Muscle layer of colon (tissue), 2 donors: ENCODE data around the gene UBTD2.
A peak's percentile ranks its signal among the peaks of the same experiment; 100 is the strongest.
"Not testable (repeated sequence)": the region's sequence is repeated elsewhere in the genome, so short reads cannot be mapped to it uniquely, and the experiment has no call there.

Experiments
- H3K27ac ChIP-seq: one replicate; pipeline ENCODE4 v1.7.0; 2013; ENCODE audit warnings: low read depth, mild to moderate bottlenecking, low read length, moderate library complexity
- H3K27me3 ChIP-seq, 2 donors: one replicate each; pipeline ENCODE4 v1.7.0; 2013; ENCODE audit warnings: low read length in 2 of 2, mild to moderate bottlenecking in 2 of 2; ENCODE audit not compliant: insufficient read depth in 2 of 2, control insufficient read depth in 1 of 2
- H3K36me3 ChIP-seq: one replicate; pipeline ENCODE4 v1.7.0; 2013; ENCODE audit warnings: mild to moderate bottlenecking, low read length; ENCODE audit not compliant: insufficient read depth
- H3K4me1 ChIP-seq: one replicate; pipeline ENCODE4 v1.7.0; 2013; ENCODE audit warnings: mild to moderate bottlenecking, low read length; ENCODE audit not compliant: insufficient read depth
- H3K4me3 ChIP-seq, 2 donors: one replicate each; pipeline ENCODE4 v1.7.0; 2013; ENCODE audit warnings: low read length in 2 of 2, low read depth in 1 of 2, mild to moderate bottlenecking in 1 of 2, moderate library complexity in 1 of 2
- H3K9ac ChIP-seq: one replicate; pipeline ENCODE4 v1.7.0; 2013; ENCODE audit warnings: low read length
- H3K9me3 ChIP-seq: one replicate; pipeline ENCODE4 v1.7.0; 2013; ENCODE audit warnings: mild to moderate bottlenecking, low read length
- donor health status: abdominal sarcoma.
- donor health status: Adenocarcinoma of cecum.

Gene UBTD2

DNA sequence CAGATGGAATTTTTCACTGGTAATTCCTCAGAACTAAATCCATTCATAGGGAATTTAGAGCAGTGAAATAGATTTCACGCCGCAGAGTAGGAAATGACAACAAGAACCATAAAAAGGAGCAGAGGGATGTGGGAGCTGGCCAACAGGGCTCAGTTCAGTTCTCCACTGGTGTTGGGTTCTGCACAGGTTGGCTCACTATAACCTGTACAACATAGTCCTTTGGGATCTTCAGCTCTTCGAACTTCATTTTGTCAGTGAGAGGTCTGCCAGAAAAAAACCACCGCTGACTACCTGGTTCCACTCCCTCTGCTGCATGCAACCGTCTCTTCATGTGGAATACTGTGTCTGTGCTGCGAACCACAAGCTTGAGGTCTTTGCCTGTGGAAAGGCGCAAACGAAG lies 71.9 kb downstream of the UBTD2 start:
- H3K36me3 ChIP-seq = peaks cover 20% of the 10 kb centered on the region
- no peaks in the 10 kb centered on the region for H3K27me3 ChIP-seq
- no peaks in the 10 kb centered on the region for H3K4me1 ChIP-seq
- no peaks in the 10 kb centered on the region for H3K9me3 ChIP-seq
- H3K27ac ChIP-seq = no peak overlapping the region
- no peak overlapping the region for H3K9ac ChIP-seq
- no peak overlapping the region for H3K4me3 ChIP-seq

- no peak overlapping the region for H3K27ac ChIP-seq
- no peaks in the 10 kb centered on the region for H3K27me3 ChIP-seq
- no peaks in the 10 kb centered on the region for H3K4me1 ChIP-seq
- H3K9me3 ChIP-seq = no peaks in the 10 kb centered on the region
- no peak overlapping the region for H3K9ac ChIP-seq
- H3K36me3 ChIP-seq = peaks cover 20% of the 10 kb centered on the region
- no peak overlapping the region for H3K4me3 ChIP-seq
These were observed 73.8 kb downstream of the UBTD2 start for GRCh38 chr5:172209714-172210113.

DNA sequence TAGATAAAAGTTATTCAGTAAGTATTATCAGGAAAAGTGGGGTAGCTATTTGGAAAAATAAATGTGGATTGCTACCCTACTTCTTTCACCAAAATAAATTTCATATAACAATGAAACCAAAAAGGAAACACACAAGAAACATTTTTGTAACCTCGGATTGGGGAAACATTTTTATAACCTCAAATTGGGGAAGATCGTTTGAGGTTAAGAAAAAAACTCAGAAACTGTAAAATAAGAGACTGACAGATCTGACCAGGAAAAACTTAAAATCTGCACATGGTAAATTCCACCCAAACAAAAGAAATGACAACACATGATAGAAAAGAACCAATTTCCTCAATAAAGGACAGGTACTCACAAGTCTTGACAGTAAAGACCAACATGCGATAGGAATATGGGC lies 76.1 kb downstream of the UBTD2 start:
- H3K9ac ChIP-seq = no peak overlapping the region
- H3K27me3 ChIP-seq = no peaks in the 10 kb centered on the region
- H3K27ac ChIP-seq = no peak overlapping the region
- H3K4me1 ChIP-seq = no peaks in the 10 kb centered on the region
- H3K4me3 ChIP-seq = no peak overlapping the region
- peaks cover 17% of the 10 kb centered on the region for H3K36me3 ChIP-seq
- no peaks in the 10 kb centered on the region for H3K9me3 ChIP-seq

DNA sequence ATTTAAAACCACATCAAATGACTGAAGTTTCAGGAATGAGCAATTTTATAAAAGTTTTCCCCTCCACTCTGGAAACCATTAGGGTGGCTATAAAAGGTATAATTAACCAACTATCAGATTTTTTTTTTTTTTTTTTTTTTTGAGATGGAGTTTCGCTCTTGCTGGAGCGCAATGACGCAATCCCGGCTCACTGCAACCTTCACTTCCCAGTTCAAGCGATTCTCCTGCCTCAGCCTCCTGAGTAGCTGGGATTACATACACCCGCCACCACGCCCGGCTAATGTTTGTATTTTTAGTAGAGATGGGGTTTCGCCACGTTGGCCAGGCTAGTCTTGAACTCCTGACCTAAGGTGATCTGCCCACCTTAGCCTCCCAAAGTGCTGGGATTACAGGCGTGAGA lies 77.6 kb downstream of the UBTD2 start:
- not testable (repeated sequence) for H3K4me1 ChIP-seq, H3K9me3 ChIP-seq, H3K9ac ChIP-seq, H3K27me3 ChIP-seq, H3K4me3 ChIP-seq, H3K36me3 ChIP-seq, H3K27ac ChIP-seq

GRCh38 chr5:172200476-172200875 lies 83.1 kb downstream of the UBTD2 start:
- no peak overlapping the region for H3K9ac ChIP-seq
- H3K36me3 ChIP-seq = no peaks in the 10 kb centered on the region
- no peak overlapping the region for H3K27ac ChIP-seq
- H3K9me3 ChIP-seq = no peaks in the 10 kb centered on the region
- H3K4me3 ChIP-seq = no peak overlapping the region
- no peaks in the 10 kb centered on the region for H3K27me3 ChIP-seq
- H3K4me1 ChIP-seq = no peaks in the 10 kb centered on the region

- no peaks in the 10 kb centered on the region for H3K36me3 ChIP-seq
- H3K9me3 ChIP-seq = no peaks in the 10 kb centered on the region
- no peak overlapping the region for H3K4me3 ChIP-seq
- H3K27ac ChIP-seq = no peak overlapping the region
- no peak overlapping the region for H3K9ac ChIP-seq
- H3K4me1 ChIP-seq = no peaks in the 10 kb centered on the region
- no peaks in the 10 kb centered on the region for H3K27me3 ChIP-seq
These were observed 84.1 kb downstream of the UBTD2 start for GRCh38 chr5:172199446-172199845.

DNA sequence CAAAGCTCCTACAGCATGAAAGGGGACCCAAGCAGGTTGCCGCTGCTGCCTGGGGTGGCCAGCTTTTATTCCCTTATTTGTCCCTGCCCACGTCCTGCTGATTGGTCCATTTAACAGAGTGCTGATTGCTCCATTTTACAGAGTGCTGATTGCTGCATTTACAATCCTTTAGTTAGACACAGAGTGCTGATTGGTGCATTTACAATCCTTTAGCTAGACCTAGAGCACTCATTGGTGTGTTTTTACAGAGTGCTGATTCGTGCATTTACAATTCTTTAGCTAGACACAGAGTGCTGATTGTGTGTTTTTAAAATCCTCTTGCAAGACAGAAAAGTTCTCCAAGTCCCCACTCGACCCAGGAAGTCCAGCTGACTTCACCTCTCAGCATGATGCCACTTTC lies 85.8 kb downstream of the UBTD2 start:
- not testable (repeated sequence) for H3K4me3 ChIP-seq, H3K27me3 ChIP-seq, H3K9me3 ChIP-seq, H3K27ac ChIP-seq, H3K36me3 ChIP-seq, H3K9ac ChIP-seq, H3K4me1 ChIP-seq

GRCh38 chr5:172194985-172195774 lies 88.4 kb downstream of the UBTD2 start:
- no peak overlapping the region for H3K27ac ChIP-seq
- H3K9ac ChIP-seq = no peak overlapping the region
- H3K27me3 ChIP-seq = no peaks in the 10 kb centered on the region
- no peak overlapping the region for H3K4me3 ChIP-seq
- H3K4me1 ChIP-seq = no peaks in the 10 kb centered on the region
- H3K9me3 ChIP-seq = no peaks in the 10 kb centered on the region
- no peaks in the 10 kb centered on the region for H3K36me3 ChIP-seq

DNA sequence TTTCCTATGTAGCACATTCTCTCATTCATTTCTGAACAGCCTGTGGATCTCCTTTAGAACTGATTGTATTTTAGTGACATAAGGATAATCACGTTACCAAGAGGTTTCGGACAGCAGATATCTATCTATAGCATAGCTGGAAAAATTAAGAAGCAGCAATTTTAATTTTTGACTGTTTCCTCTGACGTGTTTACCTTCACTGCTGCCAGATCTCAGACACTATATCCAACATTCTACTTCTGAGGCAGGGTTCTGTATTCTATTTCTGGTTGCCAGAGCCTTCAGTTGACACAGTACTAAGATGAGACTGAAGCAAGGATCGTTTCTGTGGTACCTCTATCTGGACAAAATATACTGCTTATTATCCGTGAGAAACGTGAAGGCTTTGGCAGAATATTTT lies 89.7 kb downstream of the UBTD2 start, which contains the start of gene EFCAB9:
EFCAB9 (plus strand) TSS at position 301 of the 400 bp plus-strand sequence; CDS start at position 302, 1 bp downstream.
- Histone ChIP-seq H3K27me3 (no peaks in the 10 kb centered on the region), H3K4me3 (no peak within 1 kb of the TSS), H3K9me3 (no peaks in the 10 kb centered on the region), H3K27ac (no peak within 1 kb of the TSS), H3K36me3 (no peaks in the 10 kb centered on the region), H3K9ac (no peak within 1 kb of the TSS), H3K4me1 (peaks cover 5% of the 10 kb centered on the region)

- Histone ChIP-seq H3K36me3 (no peaks in the 10 kb centered on the region), H3K9me3 (no peaks in the 10 kb centered on the region), H3K4me3 (no peak overlapping the region), H3K27ac (no peak overlapping the region), H3K9ac (no peak overlapping the region), H3K27me3 (no peaks in the 10 kb centered on the region), H3K4me1 (peaks cover 15% of the 10 kb centered on the region)
These were observed 93.8 kb downstream of the UBTD2 start for GRCh38 chr5:172189693-172190296.

- H3K36me3 ChIP-seq = no peaks in the 10 kb centered on the region
- peaks cover 15% of the 10 kb centered on the region for H3K4me1 ChIP-seq
- no peak overlapping the region for H3K9ac ChIP-seq
- H3K27ac ChIP-seq = no peak overlapping the region
- H3K9me3 ChIP-seq = no peaks in the 10 kb centered on the region
- H3K27me3 ChIP-seq = no peaks in the 10 kb centered on the region
- peak overlapping the region in 1 of 2 donors; percentile 94 for H3K4me3 ChIP-seq
These were observed 94.5 kb downstream of the UBTD2 start for GRCh38 chr5:172188893-172189692.
